ENCODE measurements around the gene GABARAP. TPM values are rescaled to one million over a fixed set of nuclear protein-coding genes. Genes with fewer than 3 reads are reported as not detected.

Gene GABARAP
- total and polyA plus RNA-seq, 2 of the 4 experiments (the other 2 are of a cell fraction), result 77.8 to 780 TPM

GRCh38 chr17:7281953-7282751 lies 39.9 kb upstream of the GABARAP start:
- Histone ChIP-seq H2AK5ac (ENCODE audit: low read depth, low read length) (no peak overlapping the region), H3K4ac (ENCODE audit: low read depth, low read length) (no peak overlapping the region), H3K56ac (ENCODE audit: extremely low read depth, insufficient read depth, low read length) (no peak overlapping the region), H4K5ac (ENCODE audit: low read depth, low read length) (no peak overlapping the region), H2BK120ac (ENCODE audit: low read depth, low read length) (no peak overlapping the region), H3K9me1 (ENCODE audit: insufficient read depth, low read length) (no peaks in the 10 kb centered on the region), H3K36me3 (ENCODE audit: control insufficient read depth, insufficient read depth, low read length) (no peaks in the 10 kb centered on the region), H4K20me1 (ENCODE audit: insufficient read depth, low read length) (no peaks in the 10 kb centered on the region), H3K27me3 (ENCODE audit: control insufficient read depth, insufficient read depth, low read length) (peaks cover 33% of the 10 kb centered on the region; the same call in 1 of the 2 replicates), H3K14ac (replicated peaks; ENCODE audit: low read depth, low read length) (no peak overlapping the region), H3K79me1 (ENCODE audit: low read depth in 1 of 2, low read length in 2 of 2) (no peaks in the 10 kb centered on the region), H3K4me1 (ENCODE audit: control insufficient read depth, insufficient read depth, low read length) (peaks cover 2% of the 10 kb centered on the region; the same call in 1 of the 2 replicates), H3K9ac (ENCODE audit: low read depth, low read length) (no peak overlapping the region), H3K9me3 (ENCODE audit: control insufficient read depth, insufficient read depth, low read length) (no peaks in the 10 kb centered on the region), H3K4me3 (ENCODE audit: insufficient read depth, low read depth, low read length) (peak overlapping the region; percentile 33), H2BK20ac (ENCODE audit: low read depth, low read length) (no peak overlapping the region), H3K18ac (ENCODE audit: low read depth, low read length) (no peak overlapping the region), H2AFZ (replicated peaks; ENCODE audit: low read length, poor library complexity) (peak overlapping the region; percentile 91), H3K4me2 (ENCODE audit: low read depth, low read length) (peak overlapping the region; percentile 68), H3K27ac (ENCODE audit: insufficient read depth, low read length) (no peak overlapping the region), H3K23ac (ENCODE audit: low read depth, low read length) (no peak overlapping the region), H4K8ac (ENCODE audit: low read depth in 2 of 2, low read length in 2 of 2) (no peak overlapping the region), H2AK9ac (replicated peaks; ENCODE audit: low read depth, low read length, poor library complexity) (no peak overlapping the region), H2BK15ac (ENCODE audit: low read depth, low read length) (no peak overlapping the region), H2BK5ac (ENCODE audit: low read depth, low read length, poor library complexity, severe bottlenecking) (no peak overlapping the region), H4K91ac (ENCODE audit: insufficient read depth, low read depth, low read length) (no peak overlapping the region)
- intact Hi-C loops (cut with micrococcal nuclease) (loop anchor here (2.0 kb wide), 1 partner anchor 307 kb away; no protein-coding TSS in a partner anchor), in situ Hi-C loops (cut with MboI; ENCODE audit: low sequenced_read_pairs) (no loop called here), dilution Hi-C loops (cut with HindIII; ENCODE audit: low sequenced_read_pairs, unreplicated experiment) (no loop called here)
- ATAC-seq (ENCODE audit: low read depth) (no peak), DNase-seq (no peak)
- TF ChIP-seq USF2 (IDR thresholded peaks at IDR 0.05; ENCODE audit: low read depth, low read length), result no peak
- no peak for TF ChIP-seq SMC3 (IDR thresholded peaks at IDR 0.05; ENCODE audit: low read depth, low read length)
- no peak for TF ChIP-seq POLR2A (IDR thresholded peaks at IDR 0.05; ENCODE audit: low read depth, low read length)
- TF ChIP-seq CTCF (conservative IDR thresholded peaks at IDR 0.05; ENCODE audit: low read depth, low read length), result no peak
- no peak for TF ChIP-seq CEBPB (IDR thresholded peaks at IDR 0.05; ENCODE audit: low read depth, low read length)
- TF ChIP-seq RCOR1 (IDR thresholded peaks at IDR 0.05; ENCODE audit: insufficient replicate concordance, low read length), result no peak
- TF ChIP-seq MXI1 (IDR thresholded peaks at IDR 0.05; ENCODE audit: borderline replicate concordance, low read depth, low read length), result no peak
- TF ChIP-seq BHLHE40 (IDR thresholded peaks at IDR 0.05; ENCODE audit: low read depth, low read length), result no peak
- no peak for TF ChIP-seq ELK1 (IDR thresholded peaks at IDR 0.05; ENCODE audit: borderline replicate concordance, low read depth, low read length)
- no peak for TF ChIP-seq CHD1 (IDR thresholded peaks at IDR 0.05; ENCODE audit: low read depth, low read length)
- TF ChIP-seq MAZ (IDR thresholded peaks at IDR 0.05; ENCODE audit: borderline replicate concordance, low read depth, low read length), result no peak
- TF ChIP-seq RAD21 (IDR thresholded peaks at IDR 0.05; ENCODE audit: low read length), result no peak
- no peak for TF ChIP-seq NFE2L2 (IDR thresholded peaks at IDR 0.05; ENCODE audit: low read depth, low read length)
- TF ChIP-seq FOS (IDR thresholded peaks at IDR 0.05; ENCODE audit: low read depth, low read length), result no peak
- TF ChIP-seq RFX5 (IDR thresholded peaks at IDR 0.05; ENCODE audit: low read depth, low read length), result no peak
- 2% methylated on average over 8 of the region's 43 CpGs; no CpG with 5 or more reads in 1 of the 2 experiments for WGBS, 2 experiments (ENCODE audit: extremely low coverage in 2 of 2, insufficient read length in 1 of 2)
- BruUV-seq (replicated peaks), result no TSS peak
- ChIA-PET CTCF (interaction anchor here (2.7 kb wide), 1 partner anchor 14 kb away, joined by 17 read pairs; no protein-coding TSS in a partner anchor), POLR2A (ENCODE audit: unreplicated experiment) (no interaction called here)

All from IMR-90 (cell line).